Esophagus (tissue), 2 donors: ENCODE data around the gene GGT7. TPM values are rescaled to one million over a fixed set of nuclear protein-coding genes. Genes with fewer than 3 reads are reported as not detected.
"Not testable (repeated sequence)": the region's sequence is repeated elsewhere in the genome, so short reads cannot be mapped to it uniquely, and the experiment has no call there.

Experiments
- H3K27ac ChIP-seq, 2 donors: one replicate each; pipeline ENCODE4 v1.5.1; 2013; ENCODE audit warnings: low read depth in 2 of 2, mild to moderate bottlenecking in 2 of 2, inconsistent platforms in 1 of 2, low read length in 1 of 2, moderate library complexity in 1 of 2
- H3K27me3 ChIP-seq, 2 donors: one replicate each; pipeline ENCODE4 v1.6.1; 2013; ENCODE audit warnings: low read length in 2 of 2, control low read depth in 1 of 2, mild to moderate bottlenecking in 1 of 2; ENCODE audit not compliant: insufficient read depth in 2 of 2, control insufficient read depth in 1 of 2
- H3K36me3 ChIP-seq, 2 donors: one replicate each; pipeline ENCODE4 v1.6.1; 2013; ENCODE audit warnings: low read length in 1 of 2; ENCODE audit not compliant: control insufficient read depth in 2 of 2, insufficient read depth in 2 of 2
- H3K4me1 ChIP-seq, 2 donors: one replicate each; pipeline ENCODE4 v1.6.1; 2013; ENCODE audit warnings: low read length in 1 of 2; ENCODE audit not compliant: control insufficient read depth in 2 of 2, insufficient read depth in 2 of 2
- H3K4me3 ChIP-seq, 2 donors: one replicate each; pipeline ENCODE4 v1.5.1; 2013; ENCODE audit warnings: low read length in 2 of 2, mild to moderate bottlenecking in 2 of 2, low read depth in 1 of 2, moderate library complexity in 1 of 2
- H3K9me3 ChIP-seq, 2 donors: one replicate each; pipeline ENCODE4 v1.6.1; 2013; ENCODE audit warnings: mild to moderate bottlenecking in 2 of 2, low read depth in 1 of 2, low read length in 1 of 2, moderate library complexity in 1 of 2; ENCODE audit not compliant: control insufficient read depth in 2 of 2, insufficient read depth in 1 of 2
- WGBS, 2 donors: extraction: QIAGEN DNeasy Blood & Tissue Kit; methylation state at CpG; one replicate each; pipeline ENCODE4 v1.1.7; 2013; 5-methylcytosine and 5-hydroxymethylcytosine counted together
- polyA plus RNA-seq, 2 donors: library from polyadenylated mRNA; stranded (reverse); fragments of 200-250 nt; gene quantifications; one replicate each; pipeline ENCODE4 v1.2.3, GENCODE V29; 2013
- donor health status: healthy with polysubstance abuse.
- donor health status: Bipolar disorder and iron deficiency.

Gene GGT7
- polyA plus RNA-seq, 2 donors, result 3.7 to 5.7 TPM

DNA sequence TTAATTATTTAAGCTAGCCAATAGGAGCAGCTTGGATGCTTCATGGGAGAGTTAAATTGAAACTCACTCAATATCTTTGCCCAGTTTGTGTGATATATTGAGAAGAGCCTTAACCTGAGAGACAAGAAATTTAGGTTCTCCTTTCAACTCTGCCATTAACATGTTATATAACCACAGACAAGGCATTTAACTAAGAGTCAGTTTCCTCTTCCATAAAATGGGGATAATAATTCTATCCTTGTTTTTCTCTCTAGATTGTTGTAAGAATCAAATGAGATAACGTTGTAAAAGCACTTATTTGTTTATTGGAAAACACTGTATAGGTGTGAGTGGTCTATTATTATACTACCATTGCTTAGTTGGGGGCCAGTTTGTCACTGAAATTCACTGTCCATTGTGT lies 11.6 kb upstream of the GGT7 start:
- H3K9me3 ChIP-seq, result no peaks in the 10 kb centered on the region
- no peaks in the 10 kb centered on the region for H3K27me3 ChIP-seq
- no peaks in the 10 kb centered on the region for H3K4me1 ChIP-seq
- H3K36me3 ChIP-seq, result peaks cover 0 to 7% of the 10 kb centered on the region in 2 donors
- H3K27ac ChIP-seq, result no peak overlapping the region
- H3K4me3 ChIP-seq, result no peak overlapping the region
- 72 to 85% methylated on average over 1 of the region's 1 CpG for WGBS, 2 donors

DNA sequence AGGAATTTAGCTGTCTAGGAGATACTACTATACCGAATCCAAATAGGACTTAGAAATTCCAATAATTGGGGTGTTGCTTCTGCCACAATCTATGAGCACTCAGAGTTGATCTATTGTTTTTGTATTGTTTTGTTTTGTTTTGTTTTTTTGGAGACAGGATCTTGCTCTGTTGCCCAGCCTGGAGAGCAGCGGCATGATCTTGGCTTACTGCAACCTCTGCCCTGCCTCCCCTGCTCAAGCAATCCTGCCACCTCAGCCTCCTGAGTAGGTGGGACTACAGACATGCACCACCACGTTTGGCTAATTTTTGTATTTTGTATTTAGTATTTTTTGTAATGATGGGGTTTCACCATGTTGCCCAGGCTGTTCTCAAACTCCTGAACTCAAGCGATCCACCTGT lies 11.2 kb upstream of the GGT7 start:
- Histone ChIP-seq H3K27ac (no peak overlapping the region), H3K9me3 (no peaks in the 10 kb centered on the region), H3K27me3 (no peaks in the 10 kb centered on the region), H3K4me3 (no peak overlapping the region), H3K4me1 (no peaks in the 10 kb centered on the region), H3K36me3 (peaks cover 0 to 7% of the 10 kb centered on the region in 2 donors)
- 87 to 91% methylated on average over 4 of the region's 4 CpGs for WGBS, 2 donors

DNA sequence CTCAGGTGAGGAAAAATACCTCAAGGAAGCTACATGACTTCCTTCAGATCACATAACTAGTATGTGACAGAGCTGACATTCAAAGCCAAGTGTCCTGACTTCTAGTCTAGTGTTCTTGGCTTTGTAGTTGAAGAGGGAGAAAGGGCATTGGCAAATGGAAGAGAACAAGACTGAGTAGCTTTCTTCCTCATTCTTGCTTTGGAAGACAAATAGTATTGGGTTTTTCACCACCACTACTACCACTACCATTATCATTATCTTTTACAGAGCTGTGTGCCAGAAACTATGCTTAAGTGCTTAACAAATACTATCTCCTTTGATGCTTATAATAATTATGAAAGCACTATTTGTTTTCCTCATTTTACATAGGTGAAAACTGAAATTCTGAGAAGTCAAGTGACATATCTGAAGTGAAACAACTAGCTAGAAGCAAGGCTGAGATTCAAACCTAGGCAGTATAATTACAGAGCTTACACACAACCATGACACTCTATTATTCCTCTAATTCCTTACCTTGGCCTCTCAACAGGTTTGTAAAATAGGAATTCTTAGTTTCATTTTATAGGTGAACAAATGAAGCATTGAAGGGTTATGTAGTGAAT lies 10.5 kb upstream of the GGT7 start:
- Histone ChIP-seq H3K27me3 (no peaks in the 10 kb centered on the region), H3K9me3 (no peaks in the 10 kb centered on the region), H3K4me3 (no peak overlapping the region), H3K27ac (no peak overlapping the region), H3K36me3 (peaks cover 0 to 7% of the 10 kb centered on the region in 2 donors), H3K4me1 (no peaks in the 10 kb centered on the region)

DNA sequence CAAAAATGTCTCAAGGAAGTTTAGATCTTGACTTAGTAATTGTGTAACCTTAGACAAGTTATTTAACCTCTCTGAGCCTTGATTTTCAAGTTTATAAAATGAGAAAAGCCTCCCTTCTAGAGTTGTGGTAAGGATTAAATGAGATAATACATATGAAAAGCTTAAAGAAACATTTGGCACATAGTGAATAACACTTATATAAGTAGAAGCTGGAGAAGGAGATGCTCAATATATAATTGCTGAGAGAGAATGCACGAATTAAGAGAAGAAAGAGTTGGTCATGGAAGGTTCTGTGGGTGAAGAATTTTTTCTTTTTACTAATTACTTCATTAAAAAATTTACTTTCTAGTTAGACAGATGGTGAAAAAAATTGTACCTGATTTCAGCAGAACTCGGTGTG lies 9.0 kb upstream of the GGT7 start:
- H3K9me3 ChIP-seq, result no peaks in the 10 kb centered on the region
- peaks cover 0 to 7% of the 10 kb centered on the region in 2 donors for H3K36me3 ChIP-seq
- H3K27me3 ChIP-seq, result no peaks in the 10 kb centered on the region
- H3K4me3 ChIP-seq, result no peak overlapping the region
- H3K27ac ChIP-seq, result no peak overlapping the region
- whole genome bisulfite sequencing, 2 donors, result 45 to 69% methylated on average over 2 of the region's 2 CpGs
- peaks cover 3 to 6% of the 10 kb centered on the region in 2 donors for H3K4me1 ChIP-seq

DNA sequence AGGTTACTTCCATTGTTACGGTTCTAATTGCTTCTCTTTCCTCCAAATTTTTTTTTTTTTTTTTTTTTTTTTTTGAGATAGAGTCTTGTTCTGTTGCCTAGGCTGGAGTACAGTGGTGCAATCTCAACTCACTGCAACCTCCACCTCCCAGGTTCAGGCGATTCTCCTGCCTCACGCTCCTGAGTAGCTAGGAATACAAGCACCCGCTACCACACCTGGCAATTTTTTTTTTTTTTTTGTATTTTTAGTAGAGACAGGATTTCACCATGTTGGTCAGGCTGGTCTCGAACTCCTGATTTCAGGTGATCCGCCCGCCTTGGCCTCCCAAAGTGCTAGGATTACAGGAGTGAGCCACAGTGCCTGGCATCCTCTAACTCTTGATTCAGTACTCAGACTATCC lies 8.3 kb upstream of the GGT7 start:
- not testable (repeated sequence) for H3K36me3 ChIP-seq, H3K9me3 ChIP-seq, H3K27me3 ChIP-seq, H3K4me3 ChIP-seq, H3K4me1 ChIP-seq, H3K27ac ChIP-seq
- WGBS, 2 donors, result 83 to 91% methylated on average over 7 of the region's 7 CpGs

DNA sequence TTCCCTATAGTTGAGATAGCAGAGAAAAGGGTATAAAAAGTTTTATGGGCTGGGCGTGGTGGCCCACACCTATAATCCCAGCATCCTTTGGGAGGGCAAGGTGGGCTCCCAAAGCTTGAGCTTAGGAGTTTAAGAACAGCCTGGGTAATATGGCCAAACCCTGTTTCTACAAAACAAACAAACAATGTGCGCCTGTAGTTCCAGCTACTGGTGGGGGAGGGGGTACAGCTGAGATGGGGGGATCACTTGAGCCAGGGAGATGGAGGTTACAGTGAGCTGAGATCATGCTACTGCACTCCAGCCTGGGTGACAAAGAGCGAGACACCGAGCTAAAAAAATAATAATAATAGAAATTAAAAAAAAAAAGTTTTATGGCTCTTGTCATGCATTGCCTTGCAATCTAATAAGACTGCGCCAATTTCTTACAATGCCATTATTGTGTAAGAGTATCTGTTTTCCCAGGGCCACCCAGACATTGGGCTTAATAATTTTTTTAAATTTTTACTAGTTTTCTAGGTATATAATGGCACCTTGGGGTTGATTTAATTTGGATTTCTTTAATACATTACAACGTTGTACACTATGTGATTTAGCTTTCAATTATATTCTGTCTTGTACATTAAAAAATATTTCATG lies 7.7 kb upstream of the GGT7 start:
- Histone ChIP-seq H3K9me3 (no peaks in the 10 kb centered on the region), H3K36me3 (peaks cover 0 to 7% of the 10 kb centered on the region in 2 donors), H3K27me3 (no peaks in the 10 kb centered on the region), H3K4me1 (peaks cover 3 to 6% of the 10 kb centered on the region in 2 donors), H3K4me3 (no peak overlapping the region), H3K27ac (no peak overlapping the region)
- 83 to 93% methylated on average over 6 of the region's 6 CpGs for WGBS, 2 donors

DNA sequence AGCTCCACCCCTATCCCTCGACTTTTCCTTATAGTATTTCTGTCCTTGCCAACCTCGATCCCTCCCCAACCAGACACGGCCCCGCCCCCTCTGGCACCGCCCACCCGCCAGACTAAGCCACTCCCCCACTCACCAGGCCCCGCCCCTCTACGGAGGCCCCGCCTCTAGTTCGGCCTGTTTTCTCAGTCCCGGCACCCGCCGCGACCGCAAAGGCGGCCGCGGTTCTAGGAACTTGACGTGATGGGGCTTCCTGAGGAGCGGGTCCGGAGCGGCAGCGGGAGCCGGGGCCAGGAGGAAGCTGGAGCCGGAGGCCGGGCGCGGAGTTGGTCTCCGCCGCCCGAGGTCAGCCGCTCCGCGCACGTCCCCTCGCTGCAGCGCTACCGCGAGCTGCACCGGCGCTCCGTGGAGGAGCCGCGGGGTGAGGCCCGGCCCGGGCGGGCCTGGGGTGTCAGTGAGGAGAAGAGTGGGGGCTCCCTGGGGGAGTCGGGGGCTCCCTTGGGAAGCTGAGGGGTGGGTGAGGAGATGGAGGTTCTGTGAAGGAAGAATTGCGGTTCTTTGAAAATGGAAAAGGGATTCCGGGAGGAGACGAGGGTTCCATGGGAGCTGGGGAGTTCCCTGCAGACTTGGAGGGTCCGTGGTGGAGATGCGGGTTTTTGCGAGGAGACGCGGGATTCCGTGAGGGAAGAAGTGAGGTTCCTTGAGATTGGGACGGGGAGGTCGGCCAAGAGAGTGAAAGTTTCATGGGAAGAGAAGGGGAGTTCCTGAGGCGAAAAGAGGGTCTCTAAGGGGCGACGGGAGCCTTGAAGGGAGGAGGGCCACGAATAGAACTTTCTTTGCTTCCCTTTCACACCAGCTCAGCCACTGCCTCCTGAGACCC lies 4.0 kb upstream of the GGT7 start, which contains the start of gene ACSS2:
ACSS2 (plus strand) TSS at position 207 of the 877 bp plus-strand sequence; CDS start at position 241, 34 bp downstream.
- Histone ChIP-seq H3K27me3 (no peaks in the 10 kb centered on the region), H3K4me3 (peak within 1 kb of the TSS; percentile 66 to 76), H3K9me3 (no peaks in the 10 kb centered on the region), H3K4me1 (peaks cover 3 to 15% of the 10 kb centered on the region in 2 donors), H3K36me3 (no peaks in the 10 kb centered on the region), H3K27ac (peak within 1 kb of the TSS; percentile 86 to 90)
- 1% methylated on average over 62 to 63 of the region's 63 CpGs for WGBS, 2 donors

DNA sequence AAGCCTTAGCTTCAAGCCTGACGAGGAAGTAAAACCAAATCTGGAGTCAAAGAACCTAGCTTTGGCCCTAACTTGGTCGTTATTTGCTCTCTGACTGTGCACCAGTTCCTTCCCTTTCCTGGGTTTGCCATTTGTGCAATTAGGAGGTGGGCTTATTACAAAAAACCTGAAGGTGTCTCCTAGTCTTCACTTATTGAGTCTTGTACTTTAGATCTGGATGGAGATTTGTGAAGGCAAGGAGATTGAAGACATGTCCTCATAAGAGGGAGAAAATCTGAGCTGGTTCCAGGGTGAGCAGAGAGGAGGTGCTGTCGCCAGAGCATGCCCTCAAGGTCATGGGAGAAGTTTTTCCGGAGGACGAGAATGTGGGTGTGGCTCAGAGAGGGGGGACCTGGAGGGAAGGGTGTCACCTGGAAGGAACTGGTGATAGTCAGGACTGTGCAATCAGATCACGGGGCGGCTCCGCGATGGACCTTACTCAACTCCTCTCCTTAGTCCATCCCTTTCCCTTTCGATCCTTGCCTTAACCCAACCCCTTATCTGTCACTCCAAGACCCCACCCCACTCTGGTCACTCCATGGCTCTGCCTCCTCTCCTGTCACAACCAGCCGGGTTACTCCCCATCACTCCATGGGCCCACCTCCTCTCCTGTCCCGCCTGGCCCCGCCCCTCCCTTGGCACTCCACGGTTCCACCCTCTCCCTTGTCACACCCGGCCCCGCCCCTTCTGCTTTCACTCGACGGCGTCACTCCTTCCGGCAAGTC lies 3.2 kb upstream of the GGT7 start:
- Histone ChIP-seq H3K36me3 (no peaks in the 10 kb centered on the region), H3K4me1 (peaks cover 3 to 19% of the 10 kb centered on the region in 2 donors), H3K4me3 (peak overlapping the region in 1 of 2 donors; percentile 66), H3K27me3 (no peaks in the 10 kb centered on the region), H3K9me3 (no peaks in the 10 kb centered on the region), H3K27ac (peak overlapping the region; percentile 86 to 90)
- 5 to 8% methylated on average over 20 of the region's 20 CpGs for WGBS, 2 donors

DNA sequence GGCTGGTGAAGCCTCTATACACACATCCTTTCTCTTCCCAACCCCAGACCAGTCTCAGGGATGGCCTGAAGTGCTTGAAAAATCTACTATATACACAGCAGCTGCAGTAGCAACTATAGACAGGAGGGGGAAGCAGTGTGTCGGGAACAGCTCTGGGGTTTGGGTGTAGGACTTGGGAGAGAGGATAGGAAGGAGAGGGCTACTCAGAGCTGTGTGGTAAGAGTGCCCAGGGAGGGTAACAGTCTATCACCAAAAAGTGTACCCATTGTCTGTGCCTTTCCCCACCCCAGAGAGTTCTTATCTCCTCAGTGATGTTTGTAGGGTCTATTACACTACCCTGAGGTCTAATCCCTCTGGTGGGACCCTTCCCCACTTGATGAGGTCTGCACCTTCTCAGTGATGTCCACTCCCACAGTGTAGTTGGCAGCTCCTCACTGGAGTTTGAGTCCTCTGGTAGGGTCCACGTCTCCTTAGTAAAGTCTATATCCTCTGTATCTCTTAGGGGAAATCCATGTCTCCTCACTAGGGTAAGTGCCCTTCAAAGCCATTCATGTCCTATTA lies 1.5 kb upstream of the GGT7 start:
- WGBS, 2 donors, result 28% methylated on average over 2 of the region's 2 CpGs
- no peaks in the 10 kb centered on the region for H3K36me3 ChIP-seq
- H3K27me3 ChIP-seq, result no peaks in the 10 kb centered on the region
- no peaks in the 10 kb centered on the region for H3K9me3 ChIP-seq
- H3K4me1 ChIP-seq, result peaks cover 3 to 19% of the 10 kb centered on the region in 2 donors
- H3K4me3 ChIP-seq, result no peak overlapping the region
- H3K27ac ChIP-seq, result peak overlapping the region; percentile 15 to 19
